ENCODE data around the gene CHID1.

CHID1 gene

GRCh38 chr11:886568-886967, 24.0 kb downstream of the CHID1 start:
- no peak overlapping the region for H3K4me3 ChIP-seq (ENCODE audit: low read depth, low read length)
- DNase-seq (ENCODE audit: low read depth): no peak
- TF ChIP-seq MYC (IDR thresholded peaks at IDR 0.05; ENCODE audit: low read depth, low read length): no peak
- TF ChIP-seq, protein P1, sequence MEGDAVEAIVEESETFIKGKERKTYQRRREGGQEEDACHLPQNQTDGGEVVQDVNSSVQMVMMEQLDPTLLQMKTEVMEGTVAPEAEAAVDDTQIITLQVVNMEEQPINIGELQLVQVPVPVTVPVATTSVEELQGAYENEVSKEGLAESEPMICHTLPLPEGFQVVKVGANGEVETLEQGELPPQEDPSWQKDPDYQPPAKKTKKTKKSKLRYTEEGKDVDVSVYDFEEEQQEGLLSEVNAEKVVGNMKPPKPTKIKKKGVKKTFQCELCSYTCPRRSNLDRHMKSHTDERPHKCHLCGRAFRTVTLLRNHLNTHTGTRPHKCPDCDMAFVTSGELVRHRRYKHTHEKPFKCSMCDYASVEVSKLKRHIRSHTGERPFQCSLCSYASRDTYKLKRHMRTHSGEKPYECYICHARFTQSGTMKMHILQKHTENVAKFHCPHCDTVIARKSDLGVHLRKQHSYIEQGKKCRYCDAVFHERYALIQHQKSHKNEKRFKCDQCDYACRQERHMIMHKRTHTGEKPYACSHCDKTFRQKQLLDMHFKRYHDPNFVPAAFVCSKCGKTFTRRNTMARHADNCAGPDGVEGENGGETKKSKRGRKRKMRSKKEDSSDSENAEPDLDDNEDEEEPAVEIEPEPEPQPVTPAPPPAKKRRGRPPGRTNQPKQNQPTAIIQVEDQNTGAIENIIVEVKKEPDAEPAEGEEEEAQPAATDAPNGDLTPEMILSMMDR (IDR thresholded peaks at IDR 0.05; ENCODE audit: low read depth, low read length): no peak
- no peak for TF ChIP-seq POLR2A (IDR thresholded peaks at IDR 0.05; ENCODE audit: extremely low read depth, insufficient read length)
- TF ChIP-seq, protein P2, sequence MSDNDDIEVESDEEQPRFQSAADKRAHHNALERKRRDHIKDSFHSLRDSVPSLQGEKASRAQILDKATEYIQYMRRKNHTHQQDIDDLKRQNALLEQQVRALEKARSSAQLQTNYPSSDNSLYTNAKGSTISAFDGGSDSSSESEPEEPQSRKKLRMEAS (IDR thresholded peaks at IDR 0.05; ENCODE audit: low read depth, low read length): no peak

- H3K4me3 ChIP-seq (ENCODE audit: low read depth, low read length): no peak overlapping the region
- DNase-seq (ENCODE audit: low read depth): no peak
- no peak for TF ChIP-seq MYC (IDR thresholded peaks at IDR 0.05; ENCODE audit: low read depth, low read length)
Measured at GRCh38 chr11:884578-885070, 26.0 kb downstream of the CHID1 start.

GRCh38 chr11:883527-883926, 27.1 kb downstream of the CHID1 start:
- TF ChIP-seq, protein P1 (IDR thresholded peaks at IDR 0.05; ENCODE audit: low read depth, low read length): no peak
- TF ChIP-seq POLR2A (IDR thresholded peaks at IDR 0.05; ENCODE audit: extremely low read depth, insufficient read length) (no peak), MYC (IDR thresholded peaks at IDR 0.05; ENCODE audit: low read depth, low read length) (no peak)
- TF ChIP-seq, protein P2 (IDR thresholded peaks at IDR 0.05; ENCODE audit: low read depth, low read length): no peak
- DNase-seq (ENCODE audit: low read depth): no peak
- H3K4me3 ChIP-seq (ENCODE audit: low read depth, low read length): no peak overlapping the region

- no peak for TF ChIP-seq MYC (IDR thresholded peaks at IDR 0.05; ENCODE audit: low read depth, low read length)
- TF ChIP-seq POLR2A (IDR thresholded peaks at IDR 0.05; ENCODE audit: extremely low read depth, insufficient read length): no peak
- TF ChIP-seq, protein P2 (IDR thresholded peaks at IDR 0.05; ENCODE audit: low read depth, low read length): no peak
- TF ChIP-seq, protein P1 (IDR thresholded peaks at IDR 0.05; ENCODE audit: low read depth, low read length): no peak
- H3K4me3 ChIP-seq (ENCODE audit: low read depth, low read length): no peak overlapping the region
- DNase-seq (ENCODE audit: low read depth): no peak
Measured at GRCh38 chr11:882596-882995, 28.0 kb downstream of the CHID1 start.

DNA sequence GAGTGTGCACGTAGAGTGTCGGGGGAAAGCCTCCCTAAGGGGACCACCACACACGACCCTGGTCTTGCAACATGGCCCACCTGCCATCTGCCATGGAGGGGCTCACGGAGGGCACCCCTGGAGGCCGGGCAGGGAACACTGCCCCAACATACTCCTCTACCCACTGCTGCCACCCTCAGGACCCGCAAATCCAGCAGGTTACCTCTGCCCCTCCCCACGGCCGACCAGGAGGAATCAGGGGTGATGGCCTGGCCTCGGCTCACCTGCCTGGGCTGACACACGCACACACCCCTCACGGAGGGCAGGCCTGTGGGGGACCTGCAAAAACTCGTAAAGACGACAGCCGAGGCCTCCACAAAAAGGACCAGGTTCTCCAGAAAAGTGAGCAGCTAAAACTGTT, 30.2 kb downstream of the CHID1 start:
- TF ChIP-seq, protein P2 (IDR thresholded peaks at IDR 0.05; ENCODE audit: low read depth, low read length): no peak
- DNase-seq (ENCODE audit: low read depth): no peak
- no peak overlapping the region for H3K4me3 ChIP-seq (ENCODE audit: low read depth, low read length)

- H3K4me3 ChIP-seq (ENCODE audit: low read depth, low read length): no peak overlapping the region
- peak; percentile 41 for DNase-seq (ENCODE audit: low read depth)
- TF ChIP-seq, protein P2 (IDR thresholded peaks at IDR 0.05; ENCODE audit: low read depth, low read length): no peak
- TF ChIP-seq POLR2A (IDR thresholded peaks at IDR 0.05; ENCODE audit: extremely low read depth, insufficient read length) (no peak), MYC (IDR thresholded peaks at IDR 0.05; ENCODE audit: low read depth, low read length) (no peak)
- TF ChIP-seq, protein P1 (IDR thresholded peaks at IDR 0.05; ENCODE audit: low read depth, low read length): no peak
Measured at GRCh38 chr11:877565-877964, 33.0 kb downstream of the CHID1 start.

- TF ChIP-seq, protein P1 (IDR thresholded peaks at IDR 0.05; ENCODE audit: low read depth, low read length): no peak
- no peak for TF ChIP-seq POLR2A (IDR thresholded peaks at IDR 0.05; ENCODE audit: extremely low read depth, insufficient read length)
- TF ChIP-seq, protein P2 (IDR thresholded peaks at IDR 0.05; ENCODE audit: low read depth, low read length): no peak
- TF ChIP-seq MYC (IDR thresholded peaks at IDR 0.05; ENCODE audit: low read depth, low read length): no peak
- H3K4me3 ChIP-seq (ENCODE audit: low read depth, low read length): no peak overlapping the region
- no peak for DNase-seq (ENCODE audit: low read depth)
Measured at GRCh38 chr11:876545-876944, 34.1 kb downstream of the CHID1 start.

Data from NB4 (cell line).